K562 (cell line): ENCODE measurements around the gene CAPS. TPM values are rescaled to one million over a fixed set of nuclear protein-coding genes. Genes with fewer than 3 reads are reported as not detected.
A peak's percentile ranks its signal among the peaks of the same experiment; 100 is the strongest.

Source experiments
- CBX5 ChIP-seq: IDR thresholded peaks from 2 replicates; pipeline ENCODE4 v1.6.1; 2014; ENCODE audit warnings: low read depth, borderline replicate concordance
- CCAR2 ChIP-seq: fragments of 200-400 bp; formaldehyde crosslinking; IDR thresholded peaks from 2 replicates; pipeline ENCODE4 v1.6.1; 2017; ENCODE audit warnings: mild to moderate bottlenecking, low read depth, low read length
- DACH1 ChIP-seq: fragments of 450-650 bp; IDR thresholded peaks from 2 replicates; pipeline ENCODE4 v1.6.1; 2018; ENCODE audit not compliant: partially characterized antibody
- FUS ChIP-seq: fragments of 200-400 bp; formaldehyde crosslinking; optimal IDR thresholded peaks from 2 replicates; pipeline ENCODE3; 2017; ENCODE audit warnings: low read depth, low read length
- HDGF ChIP-seq: fragments of 450-650 bp; IDR thresholded peaks from 2 replicates; pipeline ENCODE4 v1.6.1; 2016
- MTA2 ChIP-seq: fragments of 450-650 bp; IDR thresholded peaks from 2 replicates; pipeline ENCODE4 v1.6.1; 2016; ENCODE audit warnings: low read depth
- NKRF ChIP-seq: fragments of 450-650 bp; IDR thresholded peaks from 2 replicates; pipeline ENCODE4 v1.6.1; 2016; ENCODE audit warnings: borderline replicate concordance
- RAD21 ChIP-seq, 2 experiments: fragments of 250-450 bp in 1 of 2; fragments of 450-650 bp in 1 of 2; sonication (Bioruptor Pico) in 1 of 2; formaldehyde crosslinking in 1 of 2; IDR thresholded peaks in 1 of 2; conservative IDR thresholded peaks in 1 of 2; 2 replicates each; pipeline versions ENCODE4 v1.4.0 to v1.8.0; 2020 to 2022; ENCODE audit warnings: mild to moderate bottlenecking in 2 of 2, moderate library complexity in 1 of 2
- RBM25 ChIP-seq: fragments of 200-400 bp; formaldehyde crosslinking; IDR thresholded peaks from 2 replicates; pipeline ENCODE4 v1.6.1; 2018; ENCODE audit warnings: low read length, low read depth, moderate library complexity; ENCODE audit not compliant: severe bottlenecking
- REST ChIP-seq, 2 experiments: fragments of 450-650 bp; formaldehyde crosslinking in 1 of 2; IDR thresholded peaks; 2 replicates each; pipeline versions ENCODE4 v1.4.0 to v1.6.1; 2014 to 2020; ENCODE audit warnings: mild to moderate bottlenecking in 2 of 2, borderline replicate concordance in 1 of 2, low read depth in 1 of 2
- SMAD4 ChIP-seq: fragments of 250-450 bp; sonication (Bioruptor Pico); conservative IDR thresholded peaks from 2 replicates; pipeline ENCODE4 v1.8.0; 2021; ENCODE audit warnings: inconsistent platforms, mild to moderate bottlenecking, moderate library complexity
- SMC3 ChIP-seq: conservative IDR thresholded peaks from 2 replicates; pipeline ENCODE4 v1.6.1; 2011; ENCODE audit warnings: low read depth, low read length, improper control_type of control experiment; ENCODE audit not compliant: insufficient read depth
- ZBTB5 ChIP-seq: fragments of 450-650 bp; IDR thresholded peaks from 2 replicates; pipeline ENCODE4 v1.6.1; 2017; ENCODE audit warnings: antibody characterized with exemption
- ZBTB8A ChIP-seq: fragments of 450-650 bp; IDR thresholded peaks from 2 replicates; pipeline ENCODE4 v1.6.1; 2018; ENCODE audit warnings: mild to moderate bottlenecking, moderate library complexity; ENCODE audit not compliant: partially characterized antibody
- ZNF224 ChIP-seq: sonication (generic); formaldehyde crosslinking; IDR thresholded peaks from 2 replicates; pipeline ENCODE4 v1.8.0; 2022; ENCODE audit warnings: mild to moderate bottlenecking, missing genetic modification reagents
- polyA plus RNA-seq, 8 experiments: library from polyadenylated mRNA; depleted of rRNA in 4 of 8; stranded (reverse) in 5 of 8; unstranded in 3 of 8; fragments of >200 nt; fragmentation: Nextera tagmentation in 2 of 8; fragmentation: Illumina TruSeq in 1 of 8; extraction: Ambion mirVana in 2 of 8; extraction: Trizol in 1 of 8; gene quantifications; 2 replicates each; pipeline versions ENCODE4 v1.2.1 to v1.2.3, GENCODE V29; 2011 to 2014; ENCODE audit warnings: inconsistent platforms in 1 of 8, missing spikeins in 1 of 8
- total RNA-seq, 7 experiments: library from RNA; depleted of rRNA in 6 of 7; stranded (reverse); fragments of >200 nt in 6 of 7; fragmentation: Illumina TruSeq in 2 of 7; extraction: Trizol in 2 of 7; gene quantifications; 2 replicates each; pipeline versions ENCODE4 v1.2.1 to v1.2.3, GENCODE V29; 2011 to 2021; ENCODE audit warnings: low replicate concordance in 1 of 7

CAPS gene
- total and polyA plus RNA-seq, 9 of the 15 experiments (the other 6 are each of a cell fraction or from before 2014, with no cell fraction given): 0.15 to 4.0 (median 0.91) TPM

- TF ChIP-seq ZBTB5 (no peak), RAD21 (CRISPR knock-in tag; conservative IDR thresholded peaks at IDR 0.05 in 1 of 2, IDR thresholded peaks at IDR 0.05 in 1 of 2) (no peak; a peak in 1 of 4 replicates), MTA2 (no peak), RBM25 (peak; percentile 90), SMC3 (no peak), SMAD4 (CRISPR knock-in tag) (peak; percentile 61), REST (IDR thresholded peaks at IDR 0.05; ENCODE audit: borderline replicate concordance) (no peak), REST (CRISPR knock-in tag; IDR thresholded peaks at IDR 0.05; ENCODE audit: low read depth) (0 out of 2 replicates have a peak, but pooled peaks have one; percentile 25), HDGF (no peak), NKRF (peak; percentile 90), CCAR2 (no peak), CBX5 (no peak), DACH1 (no peak), ZBTB8A (no peak), FUS (no peak), ZNF224 (CRISPR knock-in tag) (no peak)
These were observed 10.3 kb upstream of the CAPS start, which contains the start of gene NDUFA11 (continued) for GRCh38 chr19:5903624-5904351.
